ENCODE data around the gene EGLN2. TPM values are rescaled to one million over a fixed set of nuclear protein-coding genes. Genes with fewer than 3 reads are reported as not detected.

EGLN2 gene
- total and polyA plus RNA-seq, 9 of the 15 experiments (the other 6 are each of a cell fraction or from before 2014, with no cell fraction given): 9.6 to 114 (median 71.0) TPM

- TF ChIP-seq ELF1 (tag; IDR thresholded peaks at IDR 0.05) (peak; percentile 65; the same call in 1 of the 2 replicates), RBM22 (IDR thresholded peaks at IDR 0.05; ENCODE audit: low read depth, low read length, poor library complexity, severe bottlenecking) (peak; percentile 30), NFIC (IDR thresholded peaks at IDR 0.05) (peak; percentile 28), PRDM10 (IDR thresholded peaks at IDR 0.05; ENCODE audit: partially characterized antibody) (peak; percentile 86), POLR2B (IDR thresholded peaks at IDR 0.05; ENCODE audit: low read depth, partially characterized antibody) (peak; percentile 41), PHF8 (IDR thresholded peaks at IDR 0.05; ENCODE audit: borderline replicate concordance, low read length) (peak; percentile 38; the same call in 1 of the 2 replicates), ESRRA (IDR thresholded peaks at IDR 0.05; ENCODE audit: borderline replicate concordance, low read depth) (peak; percentile 17; the same call in 1 of the 2 replicates), HDAC1 (IDR thresholded peaks at IDR 0.05) (0 out of 4 replicates have a peak, but pooled peaks of 1 of the 2 experiments have one; percentile 18), ARID4B (CRISPR knock-in tag; IDR thresholded peaks at IDR 0.05) (0 out of 2 replicates have a peak, but pooled peaks have one; percentile 34), SP1 (CRISPR knock-in tag; IDR thresholded peaks at IDR 0.05) (peak; percentile 44), POLR2AphosphoS5 (IDR thresholded peaks at IDR 0.05; ENCODE audit: control insufficient read depth, insufficient read depth, low read depth, low read length) (0 out of 2 replicates have a peak, but pooled peaks have one; percentile 30), ZBTB11 (CRISPR knock-in tag; IDR thresholded peaks at IDR 0.05) (peak in 1 of 3 experiments; percentile 19; a peak in 1 of 6 replicates), CXXC5 (CRISPR knock-in tag; IDR thresholded peaks at IDR 0.05) (peak; percentile 43; the same call in 1 of the 2 replicates), PHF20 (IDR thresholded peaks at IDR 0.05; ENCODE audit: partially characterized antibody) (peak; percentile 50)
Measured at GRCh38 chr19:40810649-40811408, 11.8 kb downstream of the EGLN2 start (continued).

All from K562 (cell line).